HepG2 (cell line): ENCODE results near the gene ITGB6.

ENCODE experiments used
- FOXJ3 ChIP-seq: sonication (generic); formaldehyde crosslinking; IDR thresholded peaks from 2 replicates; pipeline ENCODE4 v1.4.0; 2020; ENCODE audit warnings: missing genetic modification reagents, mild to moderate bottlenecking, borderline replicate concordance
- GTF2F1 ChIP-seq: fragments of 150-350 bp; IDR thresholded peaks from 2 replicates; pipeline ENCODE4 v1.6.1; 2014; ENCODE audit warnings: low read length
- POLR2A ChIP-seq, 2 experiments: IDR thresholded peaks; 2 replicates each; pipeline ENCODE4 v1.6.1; 2011; ENCODE audit warnings: low read depth in 2 of 2, low read length in 2 of 2, mild to moderate bottlenecking in 1 of 2, moderate library complexity in 1 of 2; ENCODE audit not compliant: insufficient read depth in 1 of 2
- POLR2AphosphoS5 ChIP-seq: IDR thresholded peaks from 2 replicates; pipeline ENCODE4 v1.6.1; 2012; ENCODE audit warnings: low read depth, low read length
- SRSF4 ChIP-seq: fragments of 200-400 bp; formaldehyde crosslinking; IDR thresholded peaks from one replicate; pipeline ENCODE4 v1.6.1; 2018; ENCODE audit warnings: mild to moderate bottlenecking, low read depth, low read length, moderate library complexity; ENCODE audit not compliant: poor library complexity, severe bottlenecking
- TCF7 ChIP-seq: sonication (generic); IDR thresholded peaks from 2 replicates; pipeline ENCODE4 v1.6.1; 2016; ENCODE audit warnings: antibody characterized with exemption, low read depth
- ZFP1 ChIP-seq: IDR thresholded peaks from 2 replicates; pipeline ENCODE4 v1.6.1; 2016
- ZNF138 ChIP-seq: sonication (generic); formaldehyde crosslinking; IDR thresholded peaks from 2 replicates; pipeline ENCODE4 v1.5.0; 2020; ENCODE audit warnings: mild to moderate bottlenecking, low read depth, missing genetic modification reagents
- ZNF724P ChIP-seq: sonication (generic); formaldehyde crosslinking; IDR thresholded peaks from 2 replicates; pipeline ENCODE4 v1.8.0; 2022; ENCODE audit warnings: missing genetic modification reagents, borderline replicate concordance
- TF ChIP-seq, protein P1 (sequence below): sonication (generic); formaldehyde crosslinking; IDR thresholded peaks from 2 replicates; pipeline ENCODE4 v1.5.0; 2020; ENCODE audit warnings: mild to moderate bottlenecking, missing genetic modification reagents, moderate library complexity
- TF ChIP-seq, protein P2 (sequence below): sonication (generic); formaldehyde crosslinking; IDR thresholded peaks from 2 replicates; pipeline ENCODE4 v1.4.0; 2020; ENCODE audit warnings: mild to moderate bottlenecking, missing genetic modification reagents
- TF ChIP-seq, protein P3 (sequence below): sonication (generic); formaldehyde crosslinking; IDR thresholded peaks from 2 replicates; pipeline ENCODE4 v1.4.0; 2020; ENCODE audit warnings: missing genetic modification reagents

DNA sequence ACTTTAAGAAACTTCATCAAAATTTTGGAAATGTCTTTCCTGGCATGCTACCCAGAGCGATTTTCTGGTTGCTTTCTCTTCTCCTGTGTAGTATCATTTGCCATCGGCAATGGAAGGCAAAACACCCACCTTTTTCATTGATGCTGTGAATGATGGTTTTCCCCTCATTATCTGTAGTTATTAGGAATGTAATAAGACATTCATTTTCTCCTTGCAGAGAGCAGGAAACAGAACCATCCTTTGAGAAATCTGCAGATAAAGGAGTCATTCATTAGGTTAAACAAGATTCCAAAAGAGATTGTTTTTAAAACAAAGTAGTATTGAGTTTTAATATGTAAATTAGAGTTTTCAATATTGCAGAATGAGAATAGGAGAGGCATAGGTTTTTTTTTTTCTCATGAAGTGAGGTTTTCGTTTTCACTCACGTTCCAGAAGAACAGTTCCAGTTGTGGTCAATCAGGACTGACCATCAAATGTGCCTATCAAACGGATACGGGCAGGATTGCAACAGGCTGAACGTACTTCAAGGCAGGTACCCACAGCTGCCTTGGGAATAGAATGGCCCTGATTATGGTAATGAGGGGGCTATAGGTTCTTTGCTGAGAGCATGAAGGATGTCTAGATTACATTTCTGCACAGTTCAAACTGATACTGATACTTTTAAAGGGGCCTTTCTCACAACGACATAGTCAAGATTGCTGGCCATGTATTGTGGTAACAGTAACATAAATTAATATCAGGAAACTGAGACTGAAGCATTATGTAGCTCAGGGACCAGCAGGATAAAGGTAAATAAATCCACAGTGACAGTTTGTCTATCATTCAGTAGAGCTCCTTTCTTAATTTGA, 87.9 kb downstream of the ITGB6 start:
- TF ChIP-seq TCF7 (no peak), ZFP1 (CRISPR knock-in tag) (no peak), GTF2F1 (no peak), POLR2A (IDR thresholded peaks at IDR 0.05; ENCODE audit: insufficient read depth in 1 of 2, low read depth in 2 of 2, low read length in 2 of 2) (no peak), ZNF138 (CRISPR knock-in tag) (no peak), FOXJ3 (CRISPR knock-in tag) (no peak), ZNF724P (no peak), SRSF4 (no peak), POLR2AphosphoS5 (no peak)
- TF ChIP-seq, protein P1, sequence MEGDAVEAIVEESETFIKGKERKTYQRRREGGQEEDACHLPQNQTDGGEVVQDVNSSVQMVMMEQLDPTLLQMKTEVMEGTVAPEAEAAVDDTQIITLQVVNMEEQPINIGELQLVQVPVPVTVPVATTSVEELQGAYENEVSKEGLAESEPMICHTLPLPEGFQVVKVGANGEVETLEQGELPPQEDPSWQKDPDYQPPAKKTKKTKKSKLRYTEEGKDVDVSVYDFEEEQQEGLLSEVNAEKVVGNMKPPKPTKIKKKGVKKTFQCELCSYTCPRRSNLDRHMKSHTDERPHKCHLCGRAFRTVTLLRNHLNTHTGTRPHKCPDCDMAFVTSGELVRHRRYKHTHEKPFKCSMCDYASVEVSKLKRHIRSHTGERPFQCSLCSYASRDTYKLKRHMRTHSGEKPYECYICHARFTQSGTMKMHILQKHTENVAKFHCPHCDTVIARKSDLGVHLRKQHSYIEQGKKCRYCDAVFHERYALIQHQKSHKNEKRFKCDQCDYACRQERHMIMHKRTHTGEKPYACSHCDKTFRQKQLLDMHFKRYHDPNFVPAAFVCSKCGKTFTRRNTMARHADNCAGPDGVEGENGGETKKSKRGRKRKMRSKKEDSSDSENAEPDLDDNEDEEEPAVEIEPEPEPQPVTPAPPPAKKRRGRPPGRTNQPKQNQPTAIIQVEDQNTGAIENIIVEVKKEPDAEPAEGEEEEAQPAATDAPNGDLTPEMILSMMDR (CRISPR knock-in tag): no peak
- TF ChIP-seq, protein P2, sequence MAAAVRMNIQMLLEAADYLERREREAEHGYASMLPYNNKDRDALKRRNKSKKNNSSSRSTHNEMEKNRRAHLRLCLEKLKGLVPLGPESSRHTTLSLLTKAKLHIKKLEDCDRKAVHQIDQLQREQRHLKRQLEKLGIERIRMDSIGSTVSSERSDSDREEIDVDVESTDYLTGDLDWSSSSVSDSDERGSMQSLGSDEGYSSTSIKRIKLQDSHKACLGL (CRISPR knock-in tag): no peak
- TF ChIP-seq, protein P3, sequence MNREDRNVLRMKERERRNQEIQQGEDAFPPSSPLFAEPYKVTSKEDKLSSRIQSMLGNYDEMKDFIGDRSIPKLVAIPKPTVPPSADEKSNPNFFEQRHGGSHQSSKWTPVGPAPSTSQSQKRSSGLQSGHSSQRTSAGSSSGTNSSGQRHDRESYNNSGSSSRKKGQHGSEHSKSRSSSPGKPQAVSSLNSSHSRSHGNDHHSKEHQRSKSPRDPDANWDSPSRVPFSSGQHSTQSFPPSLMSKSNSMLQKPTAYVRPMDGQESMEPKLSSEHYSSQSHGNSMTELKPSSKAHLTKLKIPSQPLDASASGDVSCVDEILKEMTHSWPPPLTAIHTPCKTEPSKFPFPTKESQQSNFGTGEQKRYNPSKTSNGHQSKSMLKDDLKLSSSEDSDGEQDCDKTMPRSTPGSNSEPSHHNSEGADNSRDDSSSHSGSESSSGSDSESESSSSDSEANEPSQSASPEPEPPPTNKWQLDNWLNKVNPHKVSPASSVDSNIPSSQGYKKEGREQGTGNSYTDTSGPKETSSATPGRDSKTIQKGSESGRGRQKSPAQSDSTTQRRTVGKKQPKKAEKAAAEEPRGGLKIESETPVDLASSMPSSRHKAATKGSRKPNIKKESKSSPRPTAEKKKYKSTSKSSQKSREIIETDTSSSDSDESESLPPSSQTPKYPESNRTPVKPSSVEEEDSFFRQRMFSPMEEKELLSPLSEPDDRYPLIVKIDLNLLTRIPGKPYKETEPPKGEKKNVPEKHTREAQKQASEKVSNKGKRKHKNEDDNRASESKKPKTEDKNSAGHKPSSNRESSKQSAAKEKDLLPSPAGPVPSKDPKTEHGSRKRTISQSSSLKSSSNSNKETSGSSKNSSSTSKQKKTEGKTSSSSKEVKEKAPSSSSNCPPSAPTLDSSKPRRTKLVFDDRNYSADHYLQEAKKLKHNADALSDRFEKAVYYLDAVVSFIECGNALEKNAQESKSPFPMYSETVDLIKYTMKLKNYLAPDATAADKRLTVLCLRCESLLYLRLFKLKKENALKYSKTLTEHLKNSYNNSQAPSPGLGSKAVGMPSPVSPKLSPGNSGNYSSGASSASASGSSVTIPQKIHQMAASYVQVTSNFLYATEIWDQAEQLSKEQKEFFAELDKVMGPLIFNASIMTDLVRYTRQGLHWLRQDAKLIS: no peak
